Nephron (organoid): Measurements from ENCODE around the gene CDK15.
A peak's percentile ranks its signal among the peaks of the same experiment; 100 is the strongest.

ENCODE experiments used
- H3K27ac Mint-ChIP-seq, 3 experiments: 2 replicates each; pipeline ENCODE4 v1.8.0; 2020; ENCODE audit warnings: mixed read lengths in 3 of 3, mild to moderate bottlenecking in 2 of 3, moderate library complexity in 1 of 3
- H3K27me3 Mint-ChIP-seq: 2 replicates; pipeline ENCODE4 v1.8.0; 2021; ENCODE audit warnings: low read depth, mild to moderate bottlenecking, moderate library complexity, mixed read lengths
- H3K36me3 Mint-ChIP-seq: 2 replicates; pipeline ENCODE4 v1.8.0; 2020; ENCODE audit warnings: low read depth, mixed read lengths
- H3K4me1 Mint-ChIP-seq: 2 replicates; pipeline ENCODE4 v1.8.0; 2020; ENCODE audit warnings: mixed read lengths
- H3K4me3 Mint-ChIP-seq, 3 experiments: 2 replicates each; pipeline ENCODE4 v1.8.0; 2020; ENCODE audit warnings: mild to moderate bottlenecking in 3 of 3, mixed read lengths in 3 of 3, moderate library complexity in 2 of 3
- H3K9me3 Mint-ChIP-seq: 2 replicates; pipeline ENCODE4 v1.8.0; 2020; ENCODE audit warnings: mixed read lengths
- TF ChIP-seq, protein P1 (sequence below), 3 experiments: fragments of 200-600 bp; sonication (generic); IDR thresholded peaks; one replicate each; pipeline ENCODE4 v1.5.0; 2021; ENCODE audit warnings: antibody characterized with exemption in 3 of 3; ENCODE audit not compliant: unreplicated experiment in 3 of 3

The CDK15 gene

GRCh38 chr2:201938781-201939180 is 132.4 kb downstream of the CDK15 start:
- Mint-ChIP-seq H3K27ac (peak overlapping the region in 2 of 3 experiments; percentile 54 to 71), H3K9me3 (peaks cover 14% of the 10 kb centered on the region), H3K27me3 (peaks cover 29% of the 10 kb centered on the region), H3K4me1 (peaks cover 46% of the 10 kb centered on the region), H3K4me3 (no peak overlapping the region), H3K36me3 (no peaks in the 10 kb centered on the region)
- TF ChIP-seq, protein P1, sequence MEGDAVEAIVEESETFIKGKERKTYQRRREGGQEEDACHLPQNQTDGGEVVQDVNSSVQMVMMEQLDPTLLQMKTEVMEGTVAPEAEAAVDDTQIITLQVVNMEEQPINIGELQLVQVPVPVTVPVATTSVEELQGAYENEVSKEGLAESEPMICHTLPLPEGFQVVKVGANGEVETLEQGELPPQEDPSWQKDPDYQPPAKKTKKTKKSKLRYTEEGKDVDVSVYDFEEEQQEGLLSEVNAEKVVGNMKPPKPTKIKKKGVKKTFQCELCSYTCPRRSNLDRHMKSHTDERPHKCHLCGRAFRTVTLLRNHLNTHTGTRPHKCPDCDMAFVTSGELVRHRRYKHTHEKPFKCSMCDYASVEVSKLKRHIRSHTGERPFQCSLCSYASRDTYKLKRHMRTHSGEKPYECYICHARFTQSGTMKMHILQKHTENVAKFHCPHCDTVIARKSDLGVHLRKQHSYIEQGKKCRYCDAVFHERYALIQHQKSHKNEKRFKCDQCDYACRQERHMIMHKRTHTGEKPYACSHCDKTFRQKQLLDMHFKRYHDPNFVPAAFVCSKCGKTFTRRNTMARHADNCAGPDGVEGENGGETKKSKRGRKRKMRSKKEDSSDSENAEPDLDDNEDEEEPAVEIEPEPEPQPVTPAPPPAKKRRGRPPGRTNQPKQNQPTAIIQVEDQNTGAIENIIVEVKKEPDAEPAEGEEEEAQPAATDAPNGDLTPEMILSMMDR (IDR thresholded peaks at IDR 0.05; ENCODE audit: unreplicated experiment in 3 of 3) = no peak

- peaks cover 10% of the 10 kb centered on the region for H3K9me3 Mint-ChIP-seq
- H3K36me3 Mint-ChIP-seq = no peaks in the 10 kb centered on the region
- H3K27me3 Mint-ChIP-seq = peaks cover 22% of the 10 kb centered on the region
- H3K4me3 Mint-ChIP-seq = peak overlapping the region in 1 of 3 experiments; percentile 4
- peak overlapping the region; percentile 9 to 71 (median 54) for H3K27ac Mint-ChIP-seq
- TF ChIP-seq, protein P1 (IDR thresholded peaks at IDR 0.05; ENCODE audit: unreplicated experiment in 3 of 3) = no peak
- H3K4me1 Mint-ChIP-seq = peaks cover 39% of the 10 kb centered on the region
Measured at GRCh38 chr2:201939453-201939941, 133.2 kb downstream of the CDK15 start.

- no peak overlapping the region for H3K4me3 Mint-ChIP-seq
Measured at GRCh38 chr2:201942531-201942930, 136.2 kb downstream of the CDK15 start.

More at GRCh38 chr2:201942531-201942930, 136.2 kb downstream of the CDK15 start:
- Mint-ChIP-seq H3K27me3 (peaks cover 20% of the 10 kb centered on the region), H3K36me3 (no peaks in the 10 kb centered on the region), H3K4me1 (peaks cover 27% of the 10 kb centered on the region), H3K9me3 (no peaks in the 10 kb centered on the region), H3K27ac (peak overlapping the region in 1 of 3 experiments; percentile 44)
- TF ChIP-seq, protein P1 (IDR thresholded peaks at IDR 0.05; ENCODE audit: unreplicated experiment in 3 of 3) = no peak
